Erythroblast (primary cell): ENCODE measurements around the gene CHN1.

Experiments used
- GATA1 ChIP-seq: IDR thresholded peaks from 2 replicates; pipeline ENCODE4 v1.6.1; 2011; ENCODE audit warnings: low read depth, mild to moderate bottlenecking, control low read depth, low read length, moderate library complexity
- POLR2A ChIP-seq: IDR thresholded peaks from 2 replicates; pipeline ENCODE4 v1.6.1; 2011; ENCODE audit warnings: mild to moderate bottlenecking, low read length

GRCh38 chr2:174965551-174965950 is 39.6 kb downstream of the CHN1 start:
- no peak for TF ChIP-seq POLR2A
- no peak for TF ChIP-seq GATA1
